ENCODE results near the gene KIF23. TPM values are rescaled to one million over a fixed set of nuclear protein-coding genes. Genes with fewer than 3 reads are reported as not detected.

Gene KIF23
- total and polyA plus RNA-seq, 2 of the 4 experiments (the other 2 are of a cell fraction), result 37.7 to 56.1 TPM

- Histone ChIP-seq H4K20me1 (ENCODE audit: insufficient read depth, low read length) (no peaks in the 10 kb centered on the region; the same call in 1 of the 2 replicates), H3K9ac (ENCODE audit: low read depth, low read length) (no peak overlapping the region), H3K4me2 (ENCODE audit: low read depth, low read length) (no peak overlapping the region), H3K27me3 (ENCODE audit: control insufficient read depth, insufficient read depth, low read length) (peaks cover 2% of the 10 kb centered on the region; the same call in 1 of the 2 replicates), H3K36me3 (ENCODE audit: control insufficient read depth, insufficient read depth, low read length) (no peaks in the 10 kb centered on the region), H3K4me3 (ENCODE audit: insufficient read depth, low read depth, low read length) (no peak overlapping the region), H3K27ac (ENCODE audit: insufficient read depth, low read length) (no peak overlapping the region), H2BK20ac (ENCODE audit: low read depth, low read length) (no peak overlapping the region), H3K14ac (replicated peaks; ENCODE audit: low read depth, low read length) (no peak overlapping the region), H2AK5ac (ENCODE audit: low read depth, low read length) (no peak overlapping the region), H3K79me1 (ENCODE audit: low read depth in 1 of 2, low read length in 2 of 2) (no peaks in the 10 kb centered on the region), H4K91ac (ENCODE audit: insufficient read depth, low read depth, low read length) (no peak overlapping the region), H2AFZ (replicated peaks; ENCODE audit: low read length, poor library complexity) (no peak overlapping the region), H2BK5ac (ENCODE audit: low read depth, low read length, poor library complexity, severe bottlenecking) (no peak overlapping the region), H2BK15ac (ENCODE audit: low read depth, low read length) (no peak overlapping the region), H2AK9ac (replicated peaks; ENCODE audit: low read depth, low read length, poor library complexity) (no peak overlapping the region), H3K4me1 (ENCODE audit: control insufficient read depth, insufficient read depth, low read length) (peaks cover 12% of the 10 kb centered on the region), H4K8ac (ENCODE audit: low read depth in 2 of 2, low read length in 2 of 2) (no peak overlapping the region), H3K23ac (ENCODE audit: low read depth, low read length) (no peak overlapping the region), H3K9me1 (ENCODE audit: insufficient read depth, low read length) (peaks cover 4% of the 10 kb centered on the region; the same call in 1 of the 2 replicates), H3K56ac (ENCODE audit: extremely low read depth, insufficient read depth, low read length) (no peak overlapping the region), H2BK120ac (ENCODE audit: low read depth, low read length) (no peak overlapping the region), H3K4ac (ENCODE audit: low read depth, low read length) (no peak overlapping the region), H3K9me3 (ENCODE audit: control insufficient read depth, insufficient read depth, low read length) (no peaks in the 10 kb centered on the region), H4K5ac (ENCODE audit: low read depth, low read length) (no peak overlapping the region), H3K18ac (ENCODE audit: low read depth, low read length) (no peak overlapping the region)
- no TSS peak for BruUV-seq (replicated peaks)
- intact Hi-C loops (cut with micrococcal nuclease), result loop anchor here (10.0 kb wide), 2 partner anchors 502 to 1402 kb away; no protein-coding TSS in a partner anchor
- CTCF ChIA-PET, result no interaction called here
- no peak for DNase-seq
- no peak for TF ChIP-seq FOS (IDR thresholded peaks at IDR 0.05; ENCODE audit: low read depth, low read length)
- no peak for TF ChIP-seq MAFK (IDR thresholded peaks at IDR 0.05; ENCODE audit: low read depth, low read length)
- TF ChIP-seq RFX5 (IDR thresholded peaks at IDR 0.05; ENCODE audit: low read depth, low read length), result no peak
- no peak for TF ChIP-seq USF2 (IDR thresholded peaks at IDR 0.05; ENCODE audit: low read depth, low read length)
- no peak for TF ChIP-seq CHD1 (IDR thresholded peaks at IDR 0.05; ENCODE audit: low read depth, low read length)
- no peak for TF ChIP-seq BHLHE40 (IDR thresholded peaks at IDR 0.05; ENCODE audit: low read depth, low read length)
- TF ChIP-seq RCOR1 (IDR thresholded peaks at IDR 0.05; ENCODE audit: insufficient replicate concordance, low read length), result no peak
- TF ChIP-seq MAZ (IDR thresholded peaks at IDR 0.05; ENCODE audit: borderline replicate concordance, low read depth, low read length), result no peak
- TF ChIP-seq CEBPB (IDR thresholded peaks at IDR 0.05; ENCODE audit: low read depth, low read length), result no peak
- TF ChIP-seq CTCF (conservative IDR thresholded peaks at IDR 0.05; ENCODE audit: low read depth, low read length), result no peak
- no peak for TF ChIP-seq POLR2A (IDR thresholded peaks at IDR 0.05; ENCODE audit: low read depth, low read length)
- no peak for TF ChIP-seq SMC3 (IDR thresholded peaks at IDR 0.05; ENCODE audit: low read depth, low read length)
- in situ Hi-C loops (cut with MboI; ENCODE audit: low sequenced_read_pairs), result loop anchor here (10.0 kb wide), 1 partner anchor 1012 kb away; no protein-coding TSS in a partner anchor
- no peak for ATAC-seq (ENCODE audit: low read depth)
- dilution Hi-C loops (cut with HindIII; ENCODE audit: low sequenced_read_pairs, unreplicated experiment), result no loop called here
- POLR2A ChIA-PET (ENCODE audit: unreplicated experiment), result no interaction called here
- WGBS, 2 experiments (ENCODE audit: extremely low coverage in 2 of 2, insufficient read length in 1 of 2), result 0% methylated on average over 1 of the region's 6 CpGs; no CpG with 5 or more reads in 1 of the 2 experiments
These were observed 58.4 kb downstream of the KIF23 start for GRCh38 chr15:69472562-69472961.

Data from IMR-90 (cell line).